Endothelial cell of umbilical vein (primary cell): ENCODE data around the gene SERPINA6. TPM values are rescaled to one million over a fixed set of nuclear protein-coding genes. Genes with fewer than 3 reads are reported as not detected.

Experiments
- BruUV-seq: library from RNA; stranded (reverse); fragments of 400-500 nt; replicated peaks from 2 replicates; lab custom pipeline; 2021; lab: Mats Ljungman, UMichigan
- CTCF ChIA-PET: fragments of 300-600, 350-600 bp; sonication (Branson Sonifier 250); formaldehyde crosslinking; loops from one replicate; lab custom pipeline; 2021; ENCODE audit warnings: antibody characterized with exemption, inconsistent platforms; lab: Charles Lee
- POLR2A ChIA-PET: fragments of 300-600, 350-600 bp; sonication (Branson Sonifier 250); formaldehyde crosslinking; loops from one replicate; lab custom pipeline; 2021; ENCODE audit warnings: antibody characterized with exemption, inconsistent platforms; lab: Charles Lee
- DNase-seq: peaks from one replicate; pipeline ENCODE4 v3.0.0-alpha.2; 2011; ENCODE audit warnings: low read depth, low spot score
- FAIRE-seq: peaks from 2 replicates; lab custom pipeline; 2011; peaks lifted over from hg19 to GRCh38; lab: Jason Lieb, UNC
- H2AFZ ChIP-seq: 2 replicates; pipeline ENCODE4 v1.6.0; 2012; ENCODE audit warnings: low read depth, low read length, control low read depth, inconsistent platforms
- H3K27ac ChIP-seq: 2 replicates; pipeline ENCODE4 v1.5.1; 2011; ENCODE audit warnings: low read depth, mild to moderate bottlenecking, control low read depth, low read length, moderate library complexity; ENCODE audit not compliant: insufficient read depth
- H3K27me3 ChIP-seq, 2 experiments: 2 replicates each; pipeline versions ENCODE4 v1.6.0 to v1.6.1; 2011; ENCODE audit warnings: low read length in 2 of 2, mixed read lengths in 1 of 2; ENCODE audit not compliant: control insufficient read depth in 2 of 2, insufficient read depth in 2 of 2
- H3K36me3 ChIP-seq, 2 experiments: 2 replicates in 1 of 2; 3 replicates in 1 of 2; pipeline ENCODE4 v1.5.1; 2011; ENCODE audit warnings: low read length in 2 of 2, mild to moderate bottlenecking in 1 of 2, moderate library complexity in 1 of 2; ENCODE audit not compliant: control insufficient read depth in 2 of 2, insufficient read depth in 2 of 2; ENCODE audit errors: extremely low read depth in 1 of 2
- H3K4me1 ChIP-seq: 3 replicates; pipeline ENCODE4 v1.5.1; 2011; ENCODE audit warnings: mild to moderate bottlenecking, low read length; ENCODE audit not compliant: control insufficient read depth, insufficient read depth; ENCODE audit errors: extremely low read depth
- H3K4me2 ChIP-seq: 2 replicates; pipeline ENCODE4 v1.6.1; 2011; ENCODE audit warnings: low read length, control low read depth, mixed read lengths; ENCODE audit not compliant: insufficient read depth
- H3K4me3 ChIP-seq, 3 experiments: fragments of 200-600 bp in 1 of 3; sonication (generic), shearing (Covaris generic) in 1 of 3; replicated peaks in 1 of 3; 2 replicates each; pipeline ENCODE4 v1.5.1; 2011 to 2016; ENCODE audit warnings: control low read depth in 3 of 3, low read length in 3 of 3, mild to moderate bottlenecking in 2 of 3, inconsistent platforms in 1 of 3, low read depth in 1 of 3, moderate library complexity in 1 of 3; ENCODE audit not compliant: insufficient read depth in 1 of 3
- H3K79me2 ChIP-seq: 2 replicates; pipeline ENCODE4 v1.6.0; 2012; ENCODE audit warnings: low read length, inconsistent platforms; ENCODE audit not compliant: control insufficient read depth, insufficient read depth
- H3K9ac ChIP-seq: replicated peaks from 2 replicates; pipeline ENCODE3; 2011; ENCODE audit warnings: low read length, control low read depth; ENCODE audit not compliant: insufficient read depth; ENCODE audit errors: extremely low read depth
- H3K9me1 ChIP-seq: replicated peaks from 3 replicates; pipeline ENCODE4 v1.6.0; 2011; ENCODE audit warnings: mild to moderate bottlenecking, low read length; ENCODE audit not compliant: control insufficient read depth, insufficient read depth; ENCODE audit errors: extremely low read depth
- H3K9me3 ChIP-seq: replicated peaks from 2 replicates; pipeline ENCODE4 v1.5.1; 2012; ENCODE audit warnings: low read length, inconsistent platforms; ENCODE audit not compliant: control insufficient read depth, insufficient read depth
- H4K20me1 ChIP-seq: replicated peaks from 2 replicates; pipeline ENCODE3; 2011; ENCODE audit warnings: mild to moderate bottlenecking, low read length; ENCODE audit not compliant: control insufficient read depth, insufficient read depth; ENCODE audit errors: extremely low read depth
- CTCF ChIP-seq, 2 donors: IDR thresholded peaks; 1 replicate in 1 of 2; 2 replicates in 1 of 2; pipeline ENCODE4 v1.5.1; 2011; ENCODE audit warnings: low read length in 2 of 2, mild to moderate bottlenecking in 2 of 2, moderate library complexity in 2 of 2, control low read depth in 1 of 2, inconsistent platforms in 1 of 2, low read depth in 1 of 2; ENCODE audit not compliant: insufficient read depth in 1 of 2; ENCODE audit errors: extremely low read depth in 1 of 2
- EZH2 ChIP-seq: IDR thresholded peaks from 2 replicates; pipeline ENCODE4 v1.6.1; 2012; ENCODE audit warnings: borderline replicate concordance, low read depth, mild to moderate bottlenecking, moderate library complexity, low read length, inconsistent platforms; ENCODE audit not compliant: severe bottlenecking
- FOS ChIP-seq: IDR thresholded peaks from 2 replicates; pipeline ENCODE4 v1.6.1; 2011; ENCODE audit warnings: mild to moderate bottlenecking, low read length, moderate library complexity, borderline replicate concordance; ENCODE audit not compliant: insufficient read depth
- GATA2 ChIP-seq: IDR thresholded peaks from 2 replicates; pipeline ENCODE4 v1.7.0; 2011; ENCODE audit warnings: low read depth, mild to moderate bottlenecking, moderate library complexity, mixed read lengths, low read length; ENCODE audit not compliant: insufficient read length, insufficient read depth
- JUN ChIP-seq: IDR thresholded peaks from 2 replicates; pipeline ENCODE4 v1.6.1; 2011; ENCODE audit warnings: borderline replicate concordance, low read depth; ENCODE audit not compliant: insufficient read length, insufficient read depth
- MAX ChIP-seq: IDR thresholded peaks from 2 replicates; pipeline ENCODE4 v1.6.1; 2011; ENCODE audit not compliant: insufficient read depth, insufficient read length
- MYC ChIP-seq: IDR thresholded peaks from one replicate; pipeline ENCODE4 v1.6.1; 2011; ENCODE audit warnings: mild to moderate bottlenecking, low read depth, low read length
- POLR2A ChIP-seq: IDR thresholded peaks from 2 replicates; pipeline ENCODE4 v1.6.1; 2012; ENCODE audit warnings: low read depth, mild to moderate bottlenecking, control low read depth, low read length
- POLR2AphosphoS5 ChIP-seq: IDR thresholded peaks from 2 replicates; pipeline ENCODE4 v1.6.1; 2012; ENCODE audit warnings: low read depth, mild to moderate bottlenecking, control low read depth, low read length, moderate library complexity; ENCODE audit not compliant: insufficient read depth
- dilution Hi-C: fragments of 300-500 bp; cut with MboI; formaldehyde crosslinking; loops from one replicate; pipeline ENCODE4 v1.15.0; 2019; ENCODE audit warnings: low sequenced_read_pairs; ENCODE audit not compliant: extremely low pct_ligation_motif_present
- intact Hi-C: fragments of 100-400 bp; cut with micrococcal nuclease; formaldehyde crosslinking; loops from one replicate; pipeline ENCODE4 v1.10.0; 2022
- polyA plus RNA-seq, 4 experiments: library from polyadenylated mRNA; depleted of rRNA in 3 of 4; stranded (reverse) in 3 of 4; unstranded in 1 of 4; fragments of >200 nt; gene quantifications; 2 replicates each; pipeline versions ENCODE4 v1.2.1 to v1.2.3, GENCODE V29; 2011 to 2012; ENCODE audit warnings: missing spikeins in 1 of 4
- total RNA-seq: library from RNA; stranded (reverse); gene quantifications from 2 replicates; pipeline ENCODE4 v1.2.3, GENCODE V29; 2021

Gene SERPINA6
- total and polyA plus RNA-seq, 2 donors (not counting 3 experiments of a cell fraction or from before 2014, with no cell fraction given): not detected

- dilution Hi-C loops (no loop called here), intact Hi-C loops (no loop called here)
- no peaks in the 10 kb centered on the region for H3K79me2 ChIP-seq
- no peaks in the 10 kb centered on the region for H3K27me3 ChIP-seq
- H3K4me2 ChIP-seq: no peak overlapping the region
- no peaks in the 10 kb centered on the region for H3K4me1 ChIP-seq
- TF ChIP-seq POLR2A: no peak
- no peak for TF ChIP-seq POLR2AphosphoS5
- TF ChIP-seq CTCF (IDR thresholded peaks at IDR 0.05; ENCODE audit: extremely low read depth in 1 of 2, insufficient read depth in 1 of 2, low read depth in 1 of 2, low read length in 2 of 2): no peak
- no peak for TF ChIP-seq JUN
- TF ChIP-seq GATA2: no peak
- TF ChIP-seq MYC: no peak
- no peak for TF ChIP-seq MAX
- no peak for TF ChIP-seq EZH2
- no peak for TF ChIP-seq FOS
- no peak overlapping the region for H3K27ac ChIP-seq
- DNase-seq (no peak), FAIRE-seq (no peak)
- no peaks in the 10 kb centered on the region for H3K9me1 ChIP-seq
- peaks cover 2% of the 10 kb centered on the region for H3K9me3 ChIP-seq
- no peaks in the 10 kb centered on the region for H4K20me1 ChIP-seq
- CTCF ChIA-PET: no interaction called here
- H3K4me3 ChIP-seq: no peak overlapping the region
- no peak overlapping the region for H2AFZ ChIP-seq
- no peaks in the 10 kb centered on the region for H3K36me3 ChIP-seq
- POLR2A ChIA-PET: no interaction called here
- BruUV-seq: no TSS peak
- no peak overlapping the region for H3K9ac ChIP-seq
Observed at GRCh38 chr14:94330857-94331256, 7.7 kb upstream of the SERPINA6 start.
